HepG2 (cell line): Measurements from ENCODE around the gene ABCC3. TPM values are rescaled to one million over a fixed set of nuclear protein-coding genes. Genes with fewer than 3 reads are reported as not detected.

Experiments used
- CCDC6 ChIP-seq: sonication (generic); formaldehyde crosslinking; IDR thresholded peaks from 2 replicates; pipeline ENCODE4 v1.8.1; 2022; ENCODE audit warnings: mild to moderate bottlenecking, missing genetic modification reagents, moderate library complexity
- ETS1 ChIP-seq: sonication (generic); formaldehyde crosslinking; IDR thresholded peaks from 2 replicates; pipeline ENCODE4 v1.4.0; 2020; ENCODE audit warnings: missing genetic modification reagents
- FOXJ3 ChIP-seq: sonication (generic); formaldehyde crosslinking; IDR thresholded peaks from 2 replicates; pipeline ENCODE4 v1.4.0; 2020; ENCODE audit warnings: missing genetic modification reagents, mild to moderate bottlenecking, borderline replicate concordance
- FOXO1 ChIP-seq: sonication (generic); formaldehyde crosslinking; IDR thresholded peaks from 2 replicates; pipeline ENCODE4 v1.4.0; 2020; ENCODE audit warnings: missing genetic modification reagents
- PRPF4 ChIP-seq: fragments of 200-400 bp; formaldehyde crosslinking; IDR thresholded peaks from 2 replicates; pipeline ENCODE4 v1.6.1; 2016; ENCODE audit warnings: low read length, low read depth; ENCODE audit not compliant: poor library complexity, severe bottlenecking
- RARA ChIP-seq: IDR thresholded peaks from 2 replicates; pipeline ENCODE4 v1.6.1; 2016; ENCODE audit warnings: missing genetic modification reagents, missing compliant biosample characterization
- SNAPC5 ChIP-seq: sonication (generic); formaldehyde crosslinking; IDR thresholded peaks from 2 replicates; pipeline ENCODE4 v1.8.1; 2023; ENCODE audit warnings: mild to moderate bottlenecking, missing genetic modification reagents, borderline replicate concordance
- TAF15 ChIP-seq: fragments of 200-400 bp; formaldehyde crosslinking; IDR thresholded peaks from one replicate; pipeline ENCODE4 v1.6.1; 2018; ENCODE audit warnings: mild to moderate bottlenecking, low read depth, low read length; ENCODE audit not compliant: poor library complexity, severe bottlenecking
- ZHX1 ChIP-seq: sonication (generic); formaldehyde crosslinking; IDR thresholded peaks from 2 replicates; pipeline ENCODE4 v1.8.1; 2022; ENCODE audit warnings: low read depth, mild to moderate bottlenecking, missing genetic modification reagents
- ZNF136 ChIP-seq: sonication (generic); formaldehyde crosslinking; IDR thresholded peaks from 2 replicates; pipeline ENCODE4 v1.8.1; 2022; ENCODE audit warnings: low read depth, mild to moderate bottlenecking, moderate library complexity, missing genetic modification reagents
- ZNF280B ChIP-seq: sonication (generic); formaldehyde crosslinking; IDR thresholded peaks from 2 replicates; pipeline ENCODE4 v1.5.0; 2020; ENCODE audit warnings: missing genetic modification reagents, mild to moderate bottlenecking, borderline replicate concordance
- ZNF530 ChIP-seq: sonication (generic); formaldehyde crosslinking; IDR thresholded peaks from 2 replicates; pipeline ENCODE4 v1.5.0; 2020; ENCODE audit warnings: low read depth, mild to moderate bottlenecking, missing genetic modification reagents
- ZNF570 ChIP-seq: sonication (generic); formaldehyde crosslinking; IDR thresholded peaks from 2 replicates; pipeline ENCODE4 v1.4.0; 2020; ENCODE audit warnings: mild to moderate bottlenecking, missing genetic modification reagents, borderline replicate concordance
- ZNF629 ChIP-seq: sonication (generic); formaldehyde crosslinking; conservative IDR thresholded peaks from 2 replicates; pipeline ENCODE4 v1.5.0; 2020; ENCODE audit warnings: missing genetic modification reagents
- polyA plus RNA-seq, 8 experiments: library from polyadenylated mRNA; depleted of rRNA in 3 of 8; stranded (reverse) in 7 of 8; unstranded in 1 of 8; fragments of >200 nt; fragmentation: Illumina TruSeq in 4 of 8; extraction: Trizol in 4 of 8; gene quantifications; 2 replicates each; pipeline versions ENCODE4 v1.2.1 to v1.2.3, GENCODE V29; 2011 to 2016; ENCODE audit warnings: low read depth in 4 of 8, missing spikeins in 1 of 8, mixed read lengths in 1 of 8; ENCODE audit not compliant: insufficient read depth in 1 of 8
- total RNA-seq, 5 experiments: library from RNA; depleted of rRNA; stranded (reverse); fragments of >200 nt; fragmentation: Illumina TruSeq; extraction: Trizol; gene quantifications; 2 replicates each; pipeline ENCODE4 v1.2.3, GENCODE V29; 2016; ENCODE audit warnings: low read depth in 1 of 5
- TF ChIP-seq, protein P1 (sequence below): sonication (generic); formaldehyde crosslinking; IDR thresholded peaks from 2 replicates; pipeline ENCODE4 v1.4.0; 2020; ENCODE audit warnings: mild to moderate bottlenecking, missing genetic modification reagents
- TF ChIP-seq, protein P2 (sequence below): sonication (generic); formaldehyde crosslinking; IDR thresholded peaks from 2 replicates; pipeline ENCODE4 v1.4.0; 2020; ENCODE audit warnings: mild to moderate bottlenecking, low read depth, missing genetic modification reagents

The ABCC3 gene
- total and polyA plus RNA-seq, 2 of the 13 experiments (the other 11 are each of a cell fraction or from before 2014, with no cell fraction given), result 25.2 to 50.7 TPM

DNA sequence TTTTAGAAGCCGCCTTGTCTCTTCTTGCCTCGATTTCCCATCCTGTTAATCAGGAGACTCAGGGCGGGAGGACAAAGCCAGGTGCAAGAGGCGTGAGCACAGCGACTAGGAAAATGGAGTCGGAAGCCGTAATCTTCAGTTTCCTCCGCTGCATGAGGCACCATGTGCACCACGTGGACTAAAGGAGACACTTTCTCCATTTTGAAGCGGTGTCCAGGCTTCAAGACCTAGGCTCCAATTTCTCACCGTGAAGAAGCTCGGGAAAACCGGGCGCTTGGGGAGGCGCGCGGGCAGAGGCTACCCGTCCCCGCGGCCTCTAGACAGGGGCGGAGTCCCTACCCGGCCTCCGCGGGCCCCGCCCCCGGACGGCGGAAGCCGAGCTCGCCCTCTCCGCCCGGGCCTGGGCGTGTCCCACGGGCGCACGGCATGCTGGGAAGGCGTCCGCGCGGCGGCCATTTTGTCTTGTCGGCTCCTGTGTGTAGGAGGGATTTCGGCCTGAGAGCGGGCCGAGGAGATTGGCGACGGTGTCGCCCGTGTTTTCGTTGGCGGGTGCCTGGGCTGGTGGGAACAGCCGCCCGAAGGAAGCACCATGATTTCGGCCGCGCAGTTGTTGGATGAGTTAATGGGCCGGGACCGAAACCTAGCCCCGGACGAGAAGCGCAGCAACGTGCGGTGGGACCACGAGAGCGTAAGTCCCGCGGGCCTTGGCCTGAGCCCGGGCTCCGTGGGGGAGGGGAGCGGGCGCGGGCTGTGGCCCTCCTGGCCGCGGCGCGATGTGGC, 84.7 kb downstream of the ABCC3 start, which contains the start of gene LUC7L3 (continued):
- TF ChIP-seq ZNF280B (CRISPR knock-in tag), result peak; percentile 85
- peak; percentile 94 for TF ChIP-seq ZHX1
- peak; percentile 78; the same call in 1 of the 2 replicates for TF ChIP-seq CCDC6 (CRISPR knock-in tag)
- TF ChIP-seq ZNF570 (CRISPR knock-in tag), result no peak
- TF ChIP-seq PRPF4, result peak; percentile 60
- peak; percentile 75; the same call in 1 of the 2 replicates for TF ChIP-seq ZNF136 (CRISPR knock-in tag)
- no peak for TF ChIP-seq FOXJ3
- no peak; the same call in 1 of the 2 replicates for TF ChIP-seq RARA (CRISPR knock-in tag)
- no peak for TF ChIP-seq ETS1 (CRISPR knock-in tag)
- TF ChIP-seq TAF15, result peak; percentile 65
- TF ChIP-seq, protein P1, sequence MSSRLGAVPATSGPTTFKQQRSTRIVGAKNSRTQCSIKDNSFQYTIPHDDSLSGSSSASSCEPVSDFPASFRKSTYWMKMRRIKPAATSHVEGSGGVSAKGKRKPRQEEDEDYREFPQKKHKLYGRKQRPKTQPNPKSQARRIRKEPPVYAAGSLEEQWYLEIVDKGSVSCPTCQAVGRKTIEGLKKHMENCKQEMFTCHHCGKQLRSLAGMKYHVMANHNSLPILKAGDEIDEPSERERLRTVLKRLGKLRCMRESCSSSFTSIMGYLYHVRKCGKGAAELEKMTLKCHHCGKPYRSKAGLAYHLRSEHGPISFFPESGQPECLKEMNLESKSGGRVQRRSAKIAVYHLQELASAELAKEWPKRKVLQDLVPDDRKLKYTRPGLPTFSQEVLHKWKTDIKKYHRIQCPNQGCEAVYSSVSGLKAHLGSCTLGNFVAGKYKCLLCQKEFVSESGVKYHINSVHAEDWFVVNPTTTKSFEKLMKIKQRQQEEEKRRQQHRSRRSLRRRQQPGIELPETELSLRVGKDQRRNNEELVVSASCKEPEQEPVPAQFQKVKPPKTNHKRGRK (CRISPR knock-in tag), result no peak
- no peak; the same call in 1 of the 2 replicates for TF ChIP-seq FOXO1 (CRISPR knock-in tag)
- TF ChIP-seq, protein P2, sequence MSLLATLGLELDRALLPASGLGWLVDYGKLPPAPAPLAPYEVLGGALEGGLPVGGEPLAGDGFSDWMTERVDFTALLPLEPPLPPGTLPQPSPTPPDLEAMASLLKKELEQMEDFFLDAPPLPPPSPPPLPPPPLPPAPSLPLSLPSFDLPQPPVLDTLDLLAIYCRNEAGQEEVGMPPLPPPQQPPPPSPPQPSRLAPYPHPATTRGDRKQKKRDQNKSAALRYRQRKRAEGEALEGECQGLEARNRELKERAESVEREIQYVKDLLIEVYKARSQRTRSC (CRISPR knock-in tag), result no peak; the same call in 1 of the 2 replicates
- peak; percentile 57; the same call in 1 of the 2 replicates for TF ChIP-seq SNAPC5 (CRISPR knock-in tag)
- TF ChIP-seq ZNF629 (CRISPR knock-in tag), result peak; percentile 32
- TF ChIP-seq ZNF530, result 0 out of 2 replicates have a peak, but pooled peaks have one; percentile 15
